NCI-H345 (cell line): ENCODE measurements around the gene PSD4.

Source experiments
- DNase-seq: peaks from one replicate; lab custom pipeline; 2025; lab: John Stamatoyannopoulos, UW

The PSD4 gene

DNA sequence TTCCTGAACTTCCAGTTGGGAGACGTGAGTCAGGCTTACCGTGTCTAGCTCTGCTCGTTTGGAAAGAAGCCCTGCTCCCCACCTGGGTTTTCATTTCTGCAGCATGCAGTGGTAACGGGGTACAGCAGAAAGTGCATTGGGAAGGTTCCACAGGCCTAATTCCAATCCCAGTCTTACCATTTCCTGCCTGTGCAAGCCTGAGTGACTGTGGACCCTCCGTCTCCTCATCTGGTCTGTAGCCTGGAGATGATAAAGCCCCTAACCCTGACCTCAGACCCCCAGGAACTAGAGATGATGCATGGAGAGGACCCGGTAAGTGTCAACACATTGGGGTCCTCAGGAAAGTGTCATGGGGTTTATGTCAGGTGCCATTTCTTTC, 5.8 kb upstream of the PSD4 start:
- DNase-seq: no peak

- no peak for DNase-seq
These were observed 4.7 kb upstream of the PSD4 start for GRCh38 chr2:113169002-113169530.

DNA sequence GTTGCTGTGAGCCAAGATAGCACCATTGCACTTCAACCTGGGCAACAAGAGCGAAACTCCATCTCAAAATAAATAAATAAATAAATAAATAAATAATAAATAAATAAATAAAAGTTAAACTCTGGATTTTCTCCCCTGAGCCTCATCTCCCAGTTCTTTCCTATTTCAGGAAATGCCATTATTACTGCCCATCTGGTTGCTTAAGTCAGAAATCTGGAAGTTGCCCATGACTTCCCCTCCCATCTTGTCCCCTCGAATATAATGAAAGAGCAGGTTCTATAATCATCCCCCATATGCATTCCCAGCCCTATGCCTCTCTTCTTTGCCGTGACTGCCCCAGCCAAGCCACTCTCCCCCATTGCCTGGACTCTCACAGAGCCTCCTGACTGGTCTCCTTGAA, 4.2 kb upstream of the PSD4 start:
- DNase-seq: no peak

DNA sequence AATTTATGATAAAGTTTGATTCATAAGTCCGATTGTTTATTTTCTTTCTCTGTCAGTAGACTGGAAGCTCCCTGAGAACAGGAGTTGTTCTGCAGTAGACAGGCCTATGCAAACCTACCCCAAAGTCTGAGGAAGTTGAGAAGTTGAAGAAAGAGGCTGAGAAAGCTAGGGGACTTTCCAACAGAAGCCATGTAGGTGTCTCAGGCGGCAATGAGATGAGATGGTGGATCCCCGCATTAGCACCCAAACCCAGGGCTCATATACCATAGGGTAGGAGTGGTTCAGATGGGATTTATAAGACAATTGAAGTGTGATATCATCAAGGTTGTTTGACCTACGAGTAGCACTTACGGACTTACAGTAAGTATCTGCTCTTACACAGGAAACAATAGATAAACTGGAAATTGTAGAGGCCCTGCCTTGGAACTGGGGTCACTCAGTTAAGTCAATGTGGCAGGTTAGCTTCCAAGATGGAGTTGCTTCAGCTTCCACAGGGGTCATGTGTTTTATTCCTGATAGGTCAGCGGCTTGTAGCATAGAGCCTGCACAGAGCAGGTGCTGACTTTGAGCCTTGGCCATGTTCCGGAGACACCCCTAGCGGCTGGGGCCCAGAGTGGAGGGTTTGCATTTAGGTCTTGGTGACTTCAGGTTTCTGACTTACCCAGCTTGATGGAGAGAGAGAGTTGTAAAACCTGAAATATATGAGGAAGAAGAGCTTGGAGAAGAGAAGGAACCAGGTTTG, 2.3 kb upstream of the PSD4 start:
- DNase-seq: no peak

DNA sequence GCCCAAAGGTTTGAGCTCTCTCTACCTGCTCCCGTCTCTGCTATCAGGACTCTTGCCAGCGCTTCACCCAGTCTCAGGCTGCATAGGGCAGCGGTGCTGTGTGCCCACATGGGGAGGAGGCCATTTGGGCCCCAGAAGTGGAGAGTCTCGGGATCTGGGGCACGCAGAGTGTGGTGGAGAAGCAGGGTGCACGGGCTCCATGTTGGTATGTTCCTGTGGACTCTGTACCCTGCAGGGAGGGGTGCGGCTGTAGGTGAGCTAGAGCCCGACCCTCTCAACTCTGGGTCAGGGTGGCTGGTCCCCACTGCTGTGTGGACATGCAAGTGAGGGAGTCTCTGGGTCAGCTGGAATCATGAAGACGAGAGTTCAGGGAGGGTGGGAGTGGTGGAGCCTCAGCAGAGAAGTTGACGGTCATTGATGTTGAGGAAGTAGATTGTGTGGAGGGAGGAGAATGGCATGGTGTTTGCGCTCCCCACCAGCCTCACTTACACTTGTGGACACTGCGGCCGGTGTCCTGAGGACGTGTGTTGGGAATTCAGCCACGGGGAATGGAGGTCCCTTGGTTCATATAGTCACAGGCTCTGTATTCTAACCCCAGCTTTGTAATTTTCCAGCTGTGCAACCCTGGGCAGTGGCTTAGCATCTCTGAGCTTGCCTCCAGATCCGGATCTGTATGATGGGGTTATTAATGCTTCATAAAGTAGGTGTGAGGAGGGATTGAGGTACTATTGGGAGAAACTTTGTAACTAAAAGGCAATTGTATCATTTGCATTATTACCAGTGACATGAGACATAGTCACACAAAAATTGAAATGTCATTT, 840 bp upstream of the PSD4 start:
- DNase-seq: no peak

- no peak for DNase-seq
These were observed 592 bp downstream of the PSD4 start for GRCh38 chr2:113174376-113174750.

- DNase-seq: no peak
These were observed 1.4 kb downstream of the PSD4 start for GRCh38 chr2:113175042-113175628.

- no peak for DNase-seq
These were observed 2.2 kb downstream of the PSD4 start for GRCh38 chr2:113175736-113176695.

GRCh38 chr2:113176696-113177355, 3.1 kb downstream of the PSD4 start:
- no peak for DNase-seq

GRCh38 chr2:113178069-113178746, 4.4 kb downstream of the PSD4 start:
- DNase-seq: no peak

DNA sequence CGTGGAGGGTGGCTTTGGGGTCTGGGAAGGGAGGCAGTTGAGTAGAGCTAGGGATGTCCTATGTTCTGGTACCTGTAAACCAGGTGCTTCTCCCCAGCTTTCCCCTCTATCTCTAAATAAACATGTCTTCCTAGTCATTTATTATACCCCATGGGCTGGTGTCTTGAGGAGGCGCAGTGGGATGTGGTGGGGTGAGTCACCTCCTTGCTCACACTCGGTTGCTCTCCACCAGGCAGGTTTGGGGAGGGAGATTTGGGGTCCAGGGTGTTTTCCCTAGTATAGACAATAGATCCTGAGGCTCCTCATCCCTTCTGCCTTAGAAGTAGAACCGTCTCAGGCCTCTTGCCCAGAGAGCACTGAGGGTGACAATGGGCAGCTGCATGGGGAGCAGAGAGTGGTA, 5.1 kb downstream of the PSD4 start:
- no peak for DNase-seq

DNA sequence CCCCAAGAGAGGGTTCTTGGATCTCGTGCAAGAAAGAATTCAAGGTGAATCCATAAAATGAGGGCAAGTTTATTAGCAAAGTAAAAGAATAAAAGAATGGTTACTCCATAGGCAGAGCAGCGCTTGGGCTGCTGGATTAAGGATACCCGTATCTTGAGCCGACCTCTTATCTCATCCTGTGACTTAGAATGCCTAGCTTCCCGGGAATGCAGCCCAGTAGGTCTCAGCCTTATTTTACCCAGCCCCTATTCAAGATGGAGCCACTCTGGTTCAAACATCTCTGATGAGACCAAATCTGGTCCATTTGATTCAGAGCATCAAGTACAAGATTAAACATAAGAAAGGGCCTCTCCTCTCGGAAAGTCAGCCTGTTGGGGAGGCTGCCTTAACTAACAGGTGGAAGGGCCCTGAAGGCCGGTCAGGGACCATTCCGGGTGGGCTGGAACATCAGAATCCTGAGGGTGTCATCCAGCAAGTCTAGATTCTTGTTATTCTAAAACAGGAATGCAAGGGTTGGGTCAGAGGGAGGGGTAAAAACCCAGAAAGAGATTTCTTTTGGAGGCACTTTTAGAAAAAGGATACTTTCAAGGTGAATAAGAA, 5.8 kb downstream of the PSD4 start:
- DNase-seq: no peak

- no peak for DNase-seq
These were observed 6.6 kb downstream of the PSD4 start for GRCh38 chr2:113180131-113180946.

- DNase-seq: no peak
These were observed 7.7 kb downstream of the PSD4 start for GRCh38 chr2:113181258-113182051.

DNA sequence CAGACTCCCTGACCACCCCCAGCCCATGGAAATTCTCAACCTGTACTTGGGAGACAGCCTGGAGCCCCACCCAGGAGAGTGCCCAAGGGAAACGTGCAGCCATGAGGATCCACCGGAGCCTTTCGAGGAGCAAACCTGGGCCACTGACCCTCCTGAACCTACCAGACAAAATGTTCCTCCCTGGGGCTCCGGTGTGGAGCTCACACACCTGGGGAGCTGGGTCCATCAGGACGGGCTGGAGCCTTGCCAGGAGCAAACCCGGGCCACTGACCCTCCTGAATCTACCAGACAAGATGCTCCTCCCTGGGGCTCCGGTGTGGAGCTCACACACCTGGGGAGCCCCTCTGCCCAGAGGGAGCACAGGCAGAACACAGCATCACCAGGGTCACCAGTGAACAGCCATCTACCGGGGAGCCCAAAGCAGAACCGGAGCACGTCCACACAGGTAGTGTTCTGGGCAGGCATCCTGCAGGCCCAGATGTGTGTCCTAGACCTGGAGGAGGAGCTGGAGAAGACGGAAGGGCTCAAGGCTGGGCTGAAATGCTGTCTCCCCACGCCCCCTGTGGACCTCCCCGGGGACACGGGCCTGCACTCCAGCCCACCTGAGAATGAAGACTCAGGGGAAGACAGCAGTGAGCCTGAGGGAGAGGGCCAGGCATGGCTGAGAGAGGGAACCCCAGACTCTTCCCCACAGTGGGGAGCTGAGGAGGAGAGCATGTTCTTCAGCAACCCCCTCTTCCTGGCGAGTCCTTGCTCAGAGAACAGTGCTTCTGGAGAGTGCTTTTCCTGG, 8.9 kb downstream of the PSD4 start:
- DNase-seq: no peak

DNA sequence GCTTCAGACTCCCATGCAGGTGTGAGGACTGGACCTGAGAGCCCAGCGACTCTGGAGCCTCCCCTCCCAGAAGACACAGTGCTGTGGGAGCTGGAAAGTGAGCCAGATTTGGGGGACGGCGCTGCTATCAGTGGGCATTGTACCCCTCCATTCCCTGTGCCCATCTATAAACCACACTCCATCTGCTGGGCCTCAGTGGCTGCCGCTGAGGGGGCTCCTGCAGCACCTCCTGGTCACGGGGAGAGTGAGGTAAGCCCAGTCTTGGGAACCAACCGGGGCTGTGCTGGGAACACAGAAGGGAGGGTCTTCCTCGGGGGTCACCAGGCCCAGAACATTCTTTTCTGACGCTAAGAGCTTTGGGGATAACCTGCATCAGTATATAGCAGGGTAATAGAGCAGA, 9.5 kb downstream of the PSD4 start:
- DNase-seq: no peak

- DNase-seq: no peak
These were observed 9.9 kb downstream of the PSD4 start for GRCh38 chr2:113183703-113184102.
